HuH-7.5 (cell line): ENCODE results near the gene PIP4K2B.

ENCODE experiments used
- DNase-seq: peaks from one replicate; pipeline ENCODE4 v3.0.0; 2011; ENCODE audit warnings: low spot score

Gene PIP4K2B

GRCh38 chr17:38746004-38746848 is 53.1 kb downstream of the PIP4K2B start:
- no peak for DNase-seq

DNA sequence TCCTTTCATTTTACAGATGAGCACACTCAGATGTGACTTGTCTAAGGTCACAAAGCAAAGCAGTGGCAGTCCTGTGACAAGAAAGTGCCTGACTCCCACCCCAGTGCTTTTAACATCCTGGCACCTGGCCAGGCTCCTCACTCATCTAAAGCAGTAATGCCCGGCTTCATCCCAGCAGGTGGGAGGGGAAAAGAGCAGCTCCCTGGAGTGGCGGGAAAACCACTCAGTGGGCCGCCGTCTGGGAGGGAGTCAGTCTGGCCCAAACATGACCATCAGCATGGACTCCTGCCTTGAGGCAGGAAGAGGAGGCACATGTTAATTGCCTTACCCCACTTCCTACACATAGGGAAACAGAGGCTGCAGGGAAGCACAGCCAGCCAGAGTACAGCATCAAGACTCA is 53.8 kb downstream of the PIP4K2B start:
- DNase-seq, result no peak

- DNase-seq, result no peak
These were observed 55.7 kb downstream of the PIP4K2B start for GRCh38 chr17:38743556-38744171.

DNA sequence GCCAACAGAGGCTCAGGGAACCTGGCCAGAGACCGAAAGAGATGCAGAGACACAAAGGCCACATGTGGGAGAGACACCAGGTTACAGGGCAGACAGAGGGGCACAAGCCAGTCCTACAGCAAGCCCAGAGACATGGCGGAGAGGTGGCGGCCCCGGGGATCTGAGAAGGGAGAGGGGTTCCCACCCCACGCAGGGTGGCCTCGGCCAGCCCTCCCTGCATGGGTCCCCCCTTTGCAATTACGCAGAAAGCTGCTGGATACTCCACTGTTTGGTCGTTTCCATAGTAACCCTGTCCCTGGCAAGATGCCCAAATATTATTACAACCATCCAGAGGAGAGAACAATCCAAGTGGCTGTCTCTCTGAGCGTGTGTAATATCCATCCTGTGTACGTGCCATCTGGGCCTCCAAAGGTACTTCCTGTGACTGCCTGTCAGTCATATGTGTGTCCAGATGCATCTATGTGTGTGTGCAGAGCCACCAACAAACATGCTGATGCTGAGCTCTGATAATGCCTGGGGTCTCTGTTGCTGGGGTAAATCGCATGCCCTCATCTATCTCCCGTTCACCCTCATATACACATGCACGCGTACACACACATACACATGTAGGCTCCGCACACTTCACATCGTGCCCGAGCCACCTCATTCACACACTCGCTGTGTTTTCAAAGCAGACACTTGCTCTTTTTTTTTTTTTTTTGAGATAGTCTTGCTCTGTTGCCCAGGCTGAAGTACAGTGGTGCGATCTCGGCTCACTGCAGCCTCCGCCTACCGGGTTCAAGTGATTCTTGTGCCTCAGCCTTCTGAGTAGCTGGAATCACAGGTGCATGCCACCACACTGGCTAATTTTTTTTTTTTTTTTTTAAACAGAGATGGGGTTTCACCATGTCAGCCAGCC is 56.7 kb downstream of the PIP4K2B start:
- no peak for DNase-seq

DNA sequence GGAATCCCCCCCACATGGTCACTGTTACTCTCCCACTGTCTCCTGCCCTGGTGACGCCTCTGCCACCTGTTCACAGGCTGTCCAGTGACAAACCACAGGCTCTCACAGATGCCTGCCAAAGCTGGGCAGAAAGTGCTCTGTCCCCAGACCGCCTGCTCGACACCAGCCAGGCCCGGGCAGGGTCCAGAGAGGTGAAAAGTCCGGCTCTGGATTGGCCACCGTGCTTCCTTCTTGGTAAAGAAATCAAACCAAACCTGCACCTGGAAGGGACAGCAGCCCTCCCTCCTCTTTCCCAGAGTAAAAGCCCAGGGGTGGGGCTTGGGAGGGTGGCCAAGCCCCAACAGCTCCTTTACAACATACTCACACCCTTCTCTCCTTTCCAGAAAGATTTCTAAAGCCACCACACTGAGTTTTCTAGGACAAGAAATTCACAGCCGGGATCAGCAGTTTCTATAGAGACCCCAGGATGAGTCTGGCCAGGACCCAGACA is 57.4 kb downstream of the PIP4K2B start:
- no peak for DNase-seq

DNA sequence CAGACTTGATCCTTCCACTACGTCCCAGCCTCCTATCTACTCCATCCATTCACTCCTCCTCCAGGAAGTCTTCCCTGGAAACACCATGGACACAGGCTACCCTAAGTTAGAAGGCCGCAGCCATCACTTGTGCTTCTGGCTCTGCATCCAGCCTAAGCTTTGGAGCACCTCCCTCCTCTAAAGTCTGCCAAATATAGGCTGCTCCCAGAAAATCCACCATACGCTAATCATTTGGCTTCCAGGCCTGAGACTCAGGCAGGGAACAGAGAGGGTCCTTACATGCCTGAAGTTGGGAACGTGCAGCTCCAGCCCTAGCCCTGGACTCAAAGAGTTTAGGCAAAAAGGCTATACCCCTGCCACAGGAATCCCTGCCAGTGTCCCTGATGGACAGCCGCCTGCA is 57.9 kb downstream of the PIP4K2B start:
- no peak for DNase-seq

GRCh38 chr17:38740806-38741205 is 58.5 kb downstream of the PIP4K2B start:
- DNase-seq, result no peak

DNA sequence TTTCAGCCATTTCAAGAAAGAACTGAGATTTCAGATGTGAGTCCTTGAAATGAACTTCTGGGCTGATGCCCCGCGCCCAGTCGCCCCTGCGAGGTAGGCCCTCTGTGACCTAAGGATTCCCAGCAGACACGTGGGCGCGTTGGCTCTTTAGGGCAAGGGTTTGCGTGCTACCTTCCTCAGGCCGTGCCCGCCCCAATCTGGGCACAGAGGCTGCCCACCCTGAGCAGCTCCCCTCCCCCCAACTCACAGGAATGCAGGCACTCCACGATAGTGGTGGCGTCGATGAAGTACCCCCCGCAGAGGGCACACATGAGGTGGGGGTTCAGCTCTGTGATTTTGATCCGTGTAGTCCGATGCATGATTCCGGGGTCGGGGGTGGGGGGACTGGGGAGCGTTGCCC is 59.3 kb downstream of the PIP4K2B start:
- no peak for DNase-seq

GRCh38 chr17:38739305-38739704 is 60.1 kb downstream of the PIP4K2B start:
- no peak for DNase-seq

DNA sequence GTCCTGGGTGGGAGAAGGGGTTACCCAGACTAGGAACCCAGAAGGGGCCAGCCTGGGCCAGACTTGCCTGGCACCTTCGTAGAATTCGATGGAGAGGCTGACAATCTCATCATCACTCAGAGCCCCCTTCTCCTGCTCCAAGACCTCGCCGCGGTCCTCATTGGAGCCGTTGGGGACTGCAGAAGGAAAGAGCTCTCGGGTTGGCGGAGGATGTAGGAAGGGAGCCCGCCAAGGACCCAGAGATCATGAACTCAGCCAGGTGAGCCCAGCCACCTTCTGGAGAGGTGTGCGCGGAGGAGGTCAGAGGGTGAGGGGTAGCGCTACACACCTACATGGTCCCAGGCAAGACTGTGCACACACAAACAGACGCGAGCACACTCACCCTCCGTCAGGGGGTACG is 60.7 kb downstream of the PIP4K2B start:
- no peak for DNase-seq

GRCh38 chr17:38738007-38738662 is 61.2 kb downstream of the PIP4K2B start:
- no peak for DNase-seq

GRCh38 chr17:38735161-38735997 is 64.0 kb downstream of the PIP4K2B start:
- DNase-seq, result peak; percentile 81

DNA sequence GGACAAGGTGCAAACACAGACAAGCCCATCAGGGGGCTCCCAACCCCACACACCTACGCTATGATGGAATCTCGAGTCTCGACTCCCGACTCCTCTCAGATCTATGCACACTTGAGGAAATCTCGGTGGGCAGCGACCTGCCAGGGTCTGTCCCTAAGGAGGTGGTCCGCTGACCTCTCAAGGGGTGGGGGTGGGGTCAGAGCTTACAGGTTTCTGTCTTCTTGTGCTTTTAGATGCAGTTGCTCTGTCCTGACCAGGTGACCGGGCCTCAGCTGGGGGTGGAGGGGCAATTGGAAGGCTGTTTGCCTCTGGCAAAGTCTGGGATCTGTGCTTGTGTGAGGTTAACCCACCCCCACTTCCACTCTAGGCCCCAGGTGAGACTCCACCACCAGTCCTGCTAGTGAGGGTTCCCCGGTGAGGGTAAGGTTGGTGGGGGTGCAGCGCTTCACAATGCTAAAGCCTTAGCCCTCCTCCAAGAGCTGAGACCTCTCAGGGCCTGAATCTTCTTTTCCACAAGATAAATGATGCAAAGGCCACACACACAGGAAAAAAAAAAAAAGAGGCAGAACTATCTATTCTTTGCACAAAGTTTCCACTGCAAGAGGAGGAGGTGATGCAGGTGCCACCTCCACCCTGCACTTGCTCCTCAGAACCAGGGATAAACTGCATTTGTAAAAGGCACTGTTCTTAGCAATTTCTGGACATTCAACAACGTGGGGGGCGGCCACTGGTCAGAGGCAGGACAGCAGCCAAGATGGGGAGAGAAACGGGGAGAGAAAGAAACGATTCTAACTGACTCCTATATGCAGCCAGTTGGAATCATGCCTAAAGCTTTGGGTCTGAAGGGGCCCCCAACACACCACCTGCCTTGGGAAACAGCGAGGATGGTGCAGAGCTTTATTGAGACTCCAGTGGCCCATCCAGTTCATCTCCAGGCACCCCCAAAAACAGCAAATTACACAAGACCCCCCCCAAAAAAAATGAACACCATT is 65.1 kb downstream of the PIP4K2B start:
- DNase-seq, result peak; percentile 54

GRCh38 chr17:38733282-38733981 is 65.9 kb downstream of the PIP4K2B start:
- no peak for DNase-seq

DNA sequence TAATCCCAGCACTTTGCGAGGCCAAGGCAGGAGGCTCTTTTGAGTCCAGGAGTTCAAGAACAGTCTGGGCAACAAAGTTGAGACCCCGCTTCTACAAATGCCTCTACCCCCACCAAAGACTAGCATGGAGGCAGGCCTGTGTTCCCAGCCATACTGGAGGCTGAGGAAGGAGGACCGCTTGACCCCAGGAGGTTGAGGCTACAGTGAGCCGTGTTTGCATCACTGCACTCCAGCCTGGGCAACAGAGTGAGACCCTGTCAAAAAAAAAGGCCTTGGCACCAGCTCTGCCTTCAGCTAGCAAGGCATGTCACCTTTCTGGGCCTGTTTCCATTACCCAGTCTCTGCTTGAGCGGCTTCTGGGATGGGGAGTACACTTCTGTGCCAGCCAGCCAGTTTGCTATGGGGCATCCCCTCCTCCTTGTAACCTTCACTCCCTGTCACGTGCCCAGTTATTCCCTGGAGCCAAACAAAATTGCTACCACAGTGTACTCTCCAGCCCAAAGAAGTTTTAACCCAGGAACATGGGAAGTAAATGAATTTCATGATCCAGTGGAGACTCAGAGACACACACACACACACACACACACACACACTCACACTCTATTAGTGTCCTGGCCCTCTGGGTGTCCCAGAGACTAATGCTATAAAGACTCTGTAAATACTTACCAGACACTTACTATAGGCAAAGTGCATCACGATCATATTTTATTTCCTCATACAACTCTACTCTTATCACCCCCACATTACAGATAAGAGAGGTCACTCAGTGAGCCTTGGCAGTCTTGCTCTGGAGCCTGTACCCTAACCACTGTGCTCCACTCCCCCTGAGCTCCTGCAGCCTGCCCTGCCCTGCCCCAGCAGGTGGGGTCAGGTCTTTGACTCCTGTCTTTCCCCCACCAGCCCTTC is 66.7 kb downstream of the PIP4K2B start:
- no peak for DNase-seq

DNA sequence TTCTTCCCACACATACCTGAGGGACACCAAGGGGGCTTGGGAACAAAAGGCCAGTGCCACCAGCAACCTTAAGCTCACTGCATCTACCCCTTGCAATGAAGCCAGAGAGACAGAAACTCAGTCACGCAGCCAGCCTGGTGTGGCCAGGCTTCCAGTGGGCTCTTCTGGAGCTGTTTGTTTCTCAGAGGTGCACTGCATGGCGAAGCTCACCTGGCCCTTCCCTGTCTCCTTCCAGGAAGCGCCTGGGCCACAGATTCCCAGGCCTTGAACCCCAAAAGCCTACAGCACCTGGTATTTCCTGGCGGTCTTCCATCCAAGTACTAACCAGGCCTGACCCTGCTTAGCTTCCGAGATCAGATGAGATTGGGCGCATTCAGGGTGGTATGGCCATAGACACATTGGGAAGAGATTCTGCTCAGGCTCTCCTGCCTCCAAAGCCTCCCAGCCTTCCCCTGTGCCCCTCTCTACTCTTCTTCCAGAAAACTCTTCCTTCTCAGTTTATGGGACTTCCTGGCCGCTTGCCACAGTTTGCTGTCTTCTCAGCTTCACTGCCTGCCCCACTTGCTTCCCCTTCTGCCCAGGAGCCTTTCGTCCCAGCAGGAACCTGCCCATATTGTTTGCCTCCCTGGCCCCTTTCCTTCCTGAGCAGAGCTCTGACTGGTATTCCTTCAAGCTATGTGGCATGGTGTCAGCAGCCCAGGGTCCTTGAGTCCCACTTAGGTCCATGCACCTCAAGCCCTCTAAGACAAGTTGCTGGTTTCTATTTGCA is 67.6 kb downstream of the PIP4K2B start:
- DNase-seq, result no peak
